Measurements from ENCODE around the gene RIMS1.
A peak's percentile ranks its signal among the peaks of the same experiment; 100 is the strongest.

DNA sequence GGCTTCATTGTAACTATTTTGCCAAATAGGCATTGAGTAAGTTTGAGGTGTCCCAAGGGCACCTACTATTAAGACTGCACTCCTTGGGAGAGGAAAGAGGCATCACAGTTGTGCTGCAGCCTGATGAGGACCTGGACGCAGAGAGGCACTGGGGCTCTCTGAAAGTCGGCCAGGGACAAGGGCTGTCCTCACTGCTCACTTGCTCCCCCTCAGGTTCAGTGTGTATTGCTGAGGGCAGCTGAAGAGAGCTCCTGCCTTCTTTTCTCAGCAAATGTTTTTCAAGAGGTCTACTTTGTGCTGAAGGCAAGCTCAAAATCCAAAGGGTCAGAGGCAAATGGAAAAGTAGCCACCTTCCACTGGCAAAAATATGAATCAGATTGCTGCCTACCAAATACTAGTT lies 331.8 kb downstream of the RIMS1 start:
- TF ChIP-seq, protein P1, sequence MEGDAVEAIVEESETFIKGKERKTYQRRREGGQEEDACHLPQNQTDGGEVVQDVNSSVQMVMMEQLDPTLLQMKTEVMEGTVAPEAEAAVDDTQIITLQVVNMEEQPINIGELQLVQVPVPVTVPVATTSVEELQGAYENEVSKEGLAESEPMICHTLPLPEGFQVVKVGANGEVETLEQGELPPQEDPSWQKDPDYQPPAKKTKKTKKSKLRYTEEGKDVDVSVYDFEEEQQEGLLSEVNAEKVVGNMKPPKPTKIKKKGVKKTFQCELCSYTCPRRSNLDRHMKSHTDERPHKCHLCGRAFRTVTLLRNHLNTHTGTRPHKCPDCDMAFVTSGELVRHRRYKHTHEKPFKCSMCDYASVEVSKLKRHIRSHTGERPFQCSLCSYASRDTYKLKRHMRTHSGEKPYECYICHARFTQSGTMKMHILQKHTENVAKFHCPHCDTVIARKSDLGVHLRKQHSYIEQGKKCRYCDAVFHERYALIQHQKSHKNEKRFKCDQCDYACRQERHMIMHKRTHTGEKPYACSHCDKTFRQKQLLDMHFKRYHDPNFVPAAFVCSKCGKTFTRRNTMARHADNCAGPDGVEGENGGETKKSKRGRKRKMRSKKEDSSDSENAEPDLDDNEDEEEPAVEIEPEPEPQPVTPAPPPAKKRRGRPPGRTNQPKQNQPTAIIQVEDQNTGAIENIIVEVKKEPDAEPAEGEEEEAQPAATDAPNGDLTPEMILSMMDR (IDR thresholded peaks at IDR 0.05; ENCODE audit: insufficient read depth, low read length): peak; percentile 0
- TF ChIP-seq GABPA (IDR thresholded peaks at IDR 0.05; ENCODE audit: low read depth): no peak
- no peak for TF ChIP-seq POLR2AphosphoS5 (IDR thresholded peaks at IDR 0.05; ENCODE audit: low read depth)
